Measurements from ENCODE around the gene GPR6.

GPR6 gene

DNA sequence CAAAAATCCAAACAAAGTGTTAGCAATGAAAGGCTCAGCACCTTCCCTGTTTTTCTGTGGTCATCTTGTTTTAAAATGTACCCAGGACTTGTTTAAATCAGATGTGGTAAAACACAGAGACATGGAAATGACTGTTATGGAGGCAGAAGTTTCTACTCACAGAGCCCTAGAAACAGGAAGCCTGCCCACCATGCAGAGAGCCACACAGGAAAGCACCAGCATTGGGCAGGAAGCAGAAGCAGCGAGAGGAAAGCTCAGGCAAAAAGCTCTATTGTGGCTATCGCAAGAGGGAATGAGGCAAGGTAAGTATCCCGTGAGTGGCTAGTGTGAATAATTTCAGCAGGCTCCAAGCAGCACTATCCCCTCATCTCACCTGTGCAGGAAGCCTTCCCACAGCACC, 42.8 kb downstream of the GPR6 start:
- no peaks in the 10 kb centered on the region for H3K27me3 Mint-ChIP-seq
- H3K9me3 Mint-ChIP-seq: peaks cover 6% of the 10 kb centered on the region
- no peak overlapping the region for H3K27ac Mint-ChIP-seq
- H3K4me1 Mint-ChIP-seq (ENCODE audit: low read depth): peaks cover 6% of the 10 kb centered on the region
- no peak overlapping the region for H3K4me3 Mint-ChIP-seq
- no peaks in the 10 kb centered on the region for H3K36me3 Mint-ChIP-seq (ENCODE audit: low read depth)
- intact Hi-C loops (cut with micrococcal nuclease): no loop called here

GRCh38 chr6:110029144-110029543, 51.0 kb downstream of the GPR6 start:
- Mint-ChIP-seq H3K4me1 (ENCODE audit: low read depth) (no peaks in the 10 kb centered on the region), H3K9me3 (peaks cover 6% of the 10 kb centered on the region), H3K27me3 (peaks cover 2% of the 10 kb centered on the region), H3K36me3 (ENCODE audit: low read depth) (no peaks in the 10 kb centered on the region), H3K4me3 (no peak overlapping the region), H3K27ac (no peak overlapping the region)
- intact Hi-C loops (cut with micrococcal nuclease): no loop called here

Measured in dendritic cell treated with granulocyte-macrophage colony-stimulating factor and Interleukin-4, amounts not matched to agents 40 ng/mL and 50 ng/mL, for 4 days (primary cell).